A549 (cell line): ENCODE results near the gene CLEC3A.

Experiments used
- EP300 ChIP-seq, 2 experiments: fragments of >200 bp; sonication (Bioruptor Twin); formaldehyde crosslinking; IDR thresholded peaks; 2 replicates in 1 of 2; 3 replicates in 1 of 2; pipeline ENCODE4 v1.6.1; 2016 to 2017
- TF ChIP-seq, protein P1 (sequence below): fragments of >200 bp; sonication (Bioruptor Twin); formaldehyde crosslinking; IDR thresholded peaks from 3 replicates; pipeline ENCODE4 v1.5.1; 2016

DNA sequence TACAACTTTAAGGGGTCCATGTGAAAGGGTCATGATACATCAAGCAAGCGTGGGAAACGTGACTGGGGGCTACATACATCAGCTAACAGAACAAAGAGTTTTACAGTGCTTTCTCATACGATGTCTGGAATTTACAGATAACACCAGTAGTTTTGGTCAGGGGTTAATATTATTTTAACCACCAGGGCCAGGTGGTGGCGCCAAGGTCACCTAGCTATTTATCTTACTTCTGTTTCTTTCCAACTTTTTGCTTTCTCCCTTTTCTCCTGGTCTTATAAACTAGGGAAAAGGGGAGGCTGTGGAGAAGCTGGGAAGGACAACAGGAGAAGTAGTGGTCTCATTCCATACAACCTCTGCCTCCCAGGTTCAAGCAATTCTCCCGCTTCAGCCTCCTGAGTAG is 37.9 kb downstream of the CLEC3A start:
- no peak for TF ChIP-seq EP300 (IDR thresholded peaks at IDR 0.05)
- TF ChIP-seq, protein P1, sequence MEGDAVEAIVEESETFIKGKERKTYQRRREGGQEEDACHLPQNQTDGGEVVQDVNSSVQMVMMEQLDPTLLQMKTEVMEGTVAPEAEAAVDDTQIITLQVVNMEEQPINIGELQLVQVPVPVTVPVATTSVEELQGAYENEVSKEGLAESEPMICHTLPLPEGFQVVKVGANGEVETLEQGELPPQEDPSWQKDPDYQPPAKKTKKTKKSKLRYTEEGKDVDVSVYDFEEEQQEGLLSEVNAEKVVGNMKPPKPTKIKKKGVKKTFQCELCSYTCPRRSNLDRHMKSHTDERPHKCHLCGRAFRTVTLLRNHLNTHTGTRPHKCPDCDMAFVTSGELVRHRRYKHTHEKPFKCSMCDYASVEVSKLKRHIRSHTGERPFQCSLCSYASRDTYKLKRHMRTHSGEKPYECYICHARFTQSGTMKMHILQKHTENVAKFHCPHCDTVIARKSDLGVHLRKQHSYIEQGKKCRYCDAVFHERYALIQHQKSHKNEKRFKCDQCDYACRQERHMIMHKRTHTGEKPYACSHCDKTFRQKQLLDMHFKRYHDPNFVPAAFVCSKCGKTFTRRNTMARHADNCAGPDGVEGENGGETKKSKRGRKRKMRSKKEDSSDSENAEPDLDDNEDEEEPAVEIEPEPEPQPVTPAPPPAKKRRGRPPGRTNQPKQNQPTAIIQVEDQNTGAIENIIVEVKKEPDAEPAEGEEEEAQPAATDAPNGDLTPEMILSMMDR: no peak
